HEK293T (cell line): ENCODE measurements around the gene CPM.

ENCODE experiments used
- BHLHE40 ChIP-seq: fragments of 450-650 bp; IDR thresholded peaks from 2 replicates; pipeline ENCODE4 v1.6.1; 2016; ENCODE audit warnings: mild to moderate bottlenecking, moderate library complexity, borderline replicate concordance
- CTBP1 ChIP-seq: fragments of 450-650 bp; IDR thresholded peaks from 2 replicates; pipeline ENCODE4 v1.6.1; 2016; ENCODE audit warnings: borderline replicate concordance
- ELF4 ChIP-seq: fragments of 450-650 bp; IDR thresholded peaks from 2 replicates; pipeline ENCODE4 v1.6.1; 2017; ENCODE audit warnings: antibody characterized with exemption
- FOXK2 ChIP-seq: fragments of 450-650 bp; IDR thresholded peaks from 2 replicates; pipeline ENCODE4 v1.6.1; 2016; ENCODE audit warnings: mild to moderate bottlenecking
- FOXM1 ChIP-seq: fragments of 450-650 bp; IDR thresholded peaks from 2 replicates; pipeline ENCODE4 v1.6.1; 2017; ENCODE audit warnings: mild to moderate bottlenecking, borderline replicate concordance
- HDGF ChIP-seq: fragments of 450-650 bp; IDR thresholded peaks from 2 replicates; pipeline ENCODE4 v1.6.1; 2017; ENCODE audit warnings: antibody characterized with exemption, borderline replicate concordance
- L3MBTL2 ChIP-seq: fragments of 450-650 bp; conservative IDR thresholded peaks from 2 replicates; pipeline ENCODE4 v1.6.1; 2016; ENCODE audit warnings: mild to moderate bottlenecking
- LEF1 ChIP-seq: fragments of 450-650 bp; IDR thresholded peaks from 2 replicates; pipeline ENCODE4 v1.6.1; 2017; ENCODE audit warnings: mild to moderate bottlenecking, borderline replicate concordance
- NFRKB ChIP-seq: fragments of 450-650 bp; IDR thresholded peaks from 2 replicates; pipeline ENCODE4 v1.6.1; 2016; ENCODE audit warnings: mild to moderate bottlenecking, moderate library complexity
- PKNOX1 ChIP-seq: fragments of 450-650 bp; IDR thresholded peaks from 2 replicates; pipeline ENCODE4 v1.6.1; 2016
- SP1 ChIP-seq: fragments of 450-650 bp; IDR thresholded peaks from 2 replicates; pipeline ENCODE4 v1.6.1; 2017
- SUZ12 ChIP-seq: fragments of 450-650 bp; IDR thresholded peaks from 2 replicates; pipeline ENCODE4 v1.6.1; 2016; ENCODE audit warnings: mild to moderate bottlenecking
- TARDBP ChIP-seq: fragments of 450-650 bp; IDR thresholded peaks from 2 replicates; pipeline ENCODE4 v1.6.1; 2016
- ZNF384 ChIP-seq: fragments of 450-650 bp; IDR thresholded peaks from 2 replicates; pipeline ENCODE4 v1.6.1; 2016

GRCh38 chr12:68870443-68870842 is 62.5 kb downstream of the CPM start:
- TF ChIP-seq CTBP1 (no peak), PKNOX1 (no peak), SP1 (no peak), FOXM1 (no peak), L3MBTL2 (no peak), HDGF (no peak), ELF4 (no peak), ZNF384 (no peak), FOXK2 (no peak), TARDBP (no peak), LEF1 (no peak), NFRKB (no peak), SUZ12 (no peak), BHLHE40 (no peak)
